Measurements from ENCODE around the gene STK24.

DNA sequence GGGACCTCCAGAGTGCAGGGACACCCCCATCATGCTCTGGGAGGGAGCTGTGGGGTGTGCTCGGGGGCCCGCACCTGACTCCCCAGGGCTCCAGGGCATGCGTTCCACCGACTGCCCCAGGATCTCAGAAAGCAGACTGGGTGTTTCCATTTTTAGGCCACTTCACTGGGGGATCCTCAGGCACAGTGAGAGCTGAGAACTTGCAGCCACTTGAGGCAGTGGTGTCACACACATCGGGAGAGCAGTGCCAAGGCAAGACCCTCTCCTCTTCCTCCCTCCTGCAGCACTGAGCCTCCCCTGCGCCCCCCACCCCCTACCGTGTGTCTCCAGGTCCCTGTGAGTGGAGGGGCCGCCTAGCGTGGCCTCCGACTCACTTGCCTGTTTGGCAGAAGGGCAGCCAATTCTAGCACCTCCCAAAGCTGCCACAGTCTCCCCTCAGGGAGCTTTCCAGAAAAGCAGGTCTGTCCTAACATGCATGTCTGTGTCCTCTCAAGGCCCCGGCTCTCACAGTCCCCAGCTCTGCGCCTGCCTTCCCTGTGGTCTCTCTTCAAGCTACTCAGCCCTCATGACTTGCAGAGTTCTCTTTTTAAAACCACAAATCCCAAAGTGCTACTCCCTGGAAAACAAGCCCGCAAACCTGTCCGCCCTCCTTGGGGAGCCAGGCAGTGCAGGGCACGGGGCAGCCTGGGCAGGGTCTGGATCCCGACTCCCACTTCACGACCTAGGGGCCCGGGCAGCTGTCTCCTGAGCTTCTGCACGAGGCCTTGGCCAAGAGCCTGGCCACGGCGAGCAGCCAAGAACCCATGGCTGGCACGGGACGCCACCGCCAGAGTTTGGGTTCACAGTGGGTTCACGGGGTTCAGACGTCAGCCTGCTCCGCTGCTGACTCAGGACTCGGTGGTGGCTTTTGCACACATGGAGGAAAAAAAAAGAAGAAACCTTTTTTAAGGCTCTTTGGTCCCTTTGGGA is 94.1 kb downstream of the STK24 start:
- TF ChIP-seq CTCF (conservative IDR thresholded peaks at IDR 0.05; ENCODE audit: low read depth, low read length) (peak; percentile 43), EZH2 (IDR thresholded peaks at IDR 0.05; ENCODE audit: borderline replicate concordance, low read depth, low read length, poor library complexity, severe bottlenecking) (no peak)

Data from A673 (cell line).